Activated T-helper 1 cell treated with Interleukin-2 at 50 U/mL for 16 hours (primary cell): ENCODE data around the gene CHCHD3.
"Not testable (repeated sequence)": the region's sequence is repeated elsewhere in the genome, so short reads cannot be mapped to it uniquely, and the experiment has no call there.

Experiments
- DNase-seq: peaks from one replicate; pipeline ENCODE4 v3.0.0-alpha.2; 2020; ENCODE audit warnings: low read depth

The CHCHD3 gene

GRCh38 chr7:132947011-132947410 is 134.9 kb downstream of the CHCHD3 start:
- no peak for DNase-seq

GRCh38 chr7:132944774-132945173 is 137.1 kb downstream of the CHCHD3 start:
- DNase-seq, result no peak

GRCh38 chr7:132943645-132944044 is 138.2 kb downstream of the CHCHD3 start:
- no peak for DNase-seq

- DNase-seq, result no peak
Observed at GRCh38 chr7:132942701-132943100, 139.2 kb downstream of the CHCHD3 start.

- no peak for DNase-seq
Observed at GRCh38 chr7:132941905-132942304, 140.0 kb downstream of the CHCHD3 start.

- DNase-seq, result no peak
Observed at GRCh38 chr7:132941428-132941827, 140.5 kb downstream of the CHCHD3 start.

- no peak for DNase-seq
Observed at GRCh38 chr7:132940084-132940483, 141.8 kb downstream of the CHCHD3 start.

- no peak for DNase-seq
Observed at GRCh38 chr7:132939495-132939894, 142.4 kb downstream of the CHCHD3 start.

GRCh38 chr7:132937286-132937685 is 144.6 kb downstream of the CHCHD3 start:
- no peak for DNase-seq

GRCh38 chr7:132935608-132936007 is 146.3 kb downstream of the CHCHD3 start:
- no peak for DNase-seq

- DNase-seq, result no peak
Observed at GRCh38 chr7:132934017-132934416, 147.9 kb downstream of the CHCHD3 start.

- no peak for DNase-seq
Observed at GRCh38 chr7:132933072-132933458, 148.8 kb downstream of the CHCHD3 start.

- no peak for DNase-seq
Observed at GRCh38 chr7:132932296-132933071, 149.4 kb downstream of the CHCHD3 start.

- no peak for DNase-seq
Observed at GRCh38 chr7:132930881-132931280, 151.0 kb downstream of the CHCHD3 start.

GRCh38 chr7:132929944-132930343 is 151.9 kb downstream of the CHCHD3 start:
- not testable (repeated sequence) for DNase-seq

GRCh38 chr7:132919771-132920170 is 162.1 kb downstream of the CHCHD3 start:
- no peak for DNase-seq

- no peak for DNase-seq
Observed at GRCh38 chr7:132915647-132916046, 166.2 kb downstream of the CHCHD3 start.

- no peak for DNase-seq
Observed at GRCh38 chr7:132910657-132911056, 171.2 kb downstream of the CHCHD3 start.

GRCh38 chr7:132907380-132907940 is 174.4 kb downstream of the CHCHD3 start:
- DNase-seq, result no peak

- no peak for DNase-seq
Observed at GRCh38 chr7:132906193-132906835, 175.6 kb downstream of the CHCHD3 start.

- not testable (repeated sequence) for DNase-seq
Observed at GRCh38 chr7:132905136-132905535, 176.8 kb downstream of the CHCHD3 start.

- DNase-seq, result no peak
Observed at GRCh38 chr7:132904209-132904608, 177.7 kb downstream of the CHCHD3 start.

- not testable (repeated sequence) for DNase-seq
Observed at GRCh38 chr7:132902294-132902693, 179.6 kb downstream of the CHCHD3 start.
